Astrocyte (in vitro differentiated cells and primary cell): Measurements from ENCODE around the gene BRSK1.

ENCODE experiments used
- EZH2 ChIP-seq: IDR thresholded peaks from 2 replicates; pipeline ENCODE4 v1.6.1; 2012; ENCODE audit warnings: mild to moderate bottlenecking, low read length, inconsistent platforms; ENCODE audit not compliant: insufficient read depth
- TF ChIP-seq, protein P1 (sequence below): IDR thresholded peaks from 2 replicates; pipeline ENCODE4 v1.5.1; 2011; ENCODE audit warnings: low read depth, mild to moderate bottlenecking, inconsistent platforms, low read length, moderate library complexity; ENCODE audit not compliant: insufficient read depth

DNA sequence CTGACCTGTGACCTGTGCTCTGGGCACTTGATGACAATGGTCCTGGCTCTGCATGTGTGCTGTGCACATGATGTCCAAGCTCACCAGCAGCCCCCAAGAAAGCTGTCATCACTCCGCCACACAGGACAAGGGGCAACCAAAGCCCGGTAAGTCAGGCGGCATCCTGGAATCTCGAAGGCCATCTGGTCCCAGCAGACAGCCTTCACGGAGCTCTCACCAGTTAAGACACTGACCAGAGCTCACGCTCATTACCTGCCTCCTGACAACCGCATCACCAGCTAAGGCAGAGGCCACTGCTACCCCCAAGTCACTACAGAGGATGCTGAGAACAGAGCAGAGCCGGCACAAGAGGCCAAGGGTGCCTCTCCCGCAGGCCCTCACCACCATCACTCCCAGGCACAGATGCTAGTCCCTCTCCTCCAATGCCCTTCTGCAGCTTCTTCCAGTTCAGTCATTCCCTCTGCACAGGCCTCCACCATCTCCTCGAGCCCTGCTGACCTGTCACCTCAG is 35.6 kb upstream of the BRSK1 start:
- TF ChIP-seq, protein P1, sequence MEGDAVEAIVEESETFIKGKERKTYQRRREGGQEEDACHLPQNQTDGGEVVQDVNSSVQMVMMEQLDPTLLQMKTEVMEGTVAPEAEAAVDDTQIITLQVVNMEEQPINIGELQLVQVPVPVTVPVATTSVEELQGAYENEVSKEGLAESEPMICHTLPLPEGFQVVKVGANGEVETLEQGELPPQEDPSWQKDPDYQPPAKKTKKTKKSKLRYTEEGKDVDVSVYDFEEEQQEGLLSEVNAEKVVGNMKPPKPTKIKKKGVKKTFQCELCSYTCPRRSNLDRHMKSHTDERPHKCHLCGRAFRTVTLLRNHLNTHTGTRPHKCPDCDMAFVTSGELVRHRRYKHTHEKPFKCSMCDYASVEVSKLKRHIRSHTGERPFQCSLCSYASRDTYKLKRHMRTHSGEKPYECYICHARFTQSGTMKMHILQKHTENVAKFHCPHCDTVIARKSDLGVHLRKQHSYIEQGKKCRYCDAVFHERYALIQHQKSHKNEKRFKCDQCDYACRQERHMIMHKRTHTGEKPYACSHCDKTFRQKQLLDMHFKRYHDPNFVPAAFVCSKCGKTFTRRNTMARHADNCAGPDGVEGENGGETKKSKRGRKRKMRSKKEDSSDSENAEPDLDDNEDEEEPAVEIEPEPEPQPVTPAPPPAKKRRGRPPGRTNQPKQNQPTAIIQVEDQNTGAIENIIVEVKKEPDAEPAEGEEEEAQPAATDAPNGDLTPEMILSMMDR: no peak
- no peak for TF ChIP-seq EZH2
